Central memory CD8-positive, alpha-beta T cell (primary cell): Measurements from ENCODE around the gene AMH.

Source experiments
- ATAC-seq: fragments of 150-1000 bp; cut with Tn5 transposase; replicated peaks from 2 replicates; pipeline ENCODE4 v1.10.0; 2022; ENCODE audit warnings: mild to moderate bottlenecking, moderate FRiP score, moderate number of reproducible peaks; ENCODE audit not compliant: poor library complexity, severe bottlenecking; ENCODE audit errors: extremely low read depth
- DNase-seq, 2 donors: peaks; one replicate each; pipeline ENCODE4 v3.0.0; 2021; ENCODE audit warnings: low spot score in 2 of 2
- H3K27ac Mint-ChIP-seq: one replicate; pipeline ENCODE4 v1.8.0; 2022; ENCODE audit warnings: low read depth, mild to moderate bottlenecking, moderate library complexity, mixed read lengths
- H3K27me3 Mint-ChIP-seq: one replicate; pipeline ENCODE4 v1.8.0; 2022; ENCODE audit warnings: mixed read lengths
- H3K36me3 Mint-ChIP-seq: one replicate; pipeline ENCODE4 v1.8.0; 2022; ENCODE audit warnings: mild to moderate bottlenecking, moderate library complexity, mixed read lengths; ENCODE audit not compliant: insufficient read depth
- H3K4me1 Mint-ChIP-seq: one replicate; pipeline ENCODE4 v1.8.0; 2022; ENCODE audit warnings: mixed read lengths
- H3K4me3 Mint-ChIP-seq: one replicate; pipeline ENCODE4 v1.8.0; 2022; ENCODE audit warnings: mild to moderate bottlenecking, moderate library complexity, mixed read lengths
- H3K9me3 Mint-ChIP-seq: one replicate; pipeline ENCODE4 v1.8.0; 2022; ENCODE audit warnings: mixed read lengths

The AMH gene

DNA sequence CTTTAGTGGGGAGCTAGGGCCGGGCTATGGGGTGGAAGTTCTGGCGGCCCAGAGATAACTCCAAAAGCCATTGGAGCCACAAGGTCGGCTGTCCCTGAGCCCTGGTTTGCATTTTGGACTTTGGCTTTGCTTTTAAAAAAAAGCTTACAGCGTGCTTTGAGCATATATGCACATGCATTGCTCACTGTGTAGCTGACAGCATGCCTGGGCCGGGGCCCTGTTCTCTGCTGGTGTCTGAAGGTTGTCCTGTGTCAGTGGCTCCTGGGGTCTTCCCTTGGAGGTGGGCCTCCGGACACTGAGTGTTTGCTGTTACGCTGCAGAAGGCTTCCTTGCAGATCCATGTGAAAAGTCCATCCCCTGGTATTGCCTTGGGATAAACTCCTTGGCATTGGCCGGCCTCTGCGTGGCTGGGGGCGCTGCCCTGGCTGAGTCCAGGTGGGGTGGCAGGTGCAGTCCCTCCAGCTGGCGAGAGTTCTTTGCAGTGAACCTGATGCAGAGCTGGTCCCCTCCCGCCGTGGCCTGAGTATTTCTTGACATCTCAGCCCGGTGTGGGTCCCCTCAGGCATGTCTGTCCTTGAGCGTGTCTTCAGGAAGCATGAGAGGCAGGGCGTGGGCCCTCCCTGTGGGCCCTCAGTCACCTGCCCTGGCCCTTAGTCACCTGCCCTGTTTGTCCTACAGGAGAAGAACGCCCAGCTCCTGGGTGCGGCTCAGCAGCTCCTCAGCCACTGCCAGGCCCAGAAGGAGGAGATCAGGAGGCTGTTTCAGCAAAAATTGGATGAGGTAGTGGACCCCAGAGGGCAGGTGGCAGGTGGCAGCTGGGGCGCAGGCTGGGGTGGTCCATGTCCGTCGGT is 36.0 kb upstream of the AMH start:
- no peak overlapping the region for H3K27ac Mint-ChIP-seq
- no peak overlapping the region for H3K4me3 Mint-ChIP-seq
- DNase-seq = no peak
- no peaks in the 10 kb centered on the region for H3K9me3 Mint-ChIP-seq
- ATAC-seq = no peak
- H3K4me1 Mint-ChIP-seq = no peaks in the 10 kb centered on the region
- no peaks in the 10 kb centered on the region for H3K27me3 Mint-ChIP-seq
- peaks cover 4% of the 10 kb centered on the region for H3K36me3 Mint-ChIP-seq

GRCh38 chr19:2213799-2214198 is 35.3 kb upstream of the AMH start:
- Mint-ChIP-seq H3K27ac (no peak overlapping the region), H3K4me3 (no peak overlapping the region), H3K9me3 (no peaks in the 10 kb centered on the region), H3K4me1 (no peaks in the 10 kb centered on the region), H3K36me3 (peaks cover 7% of the 10 kb centered on the region), H3K27me3 (no peaks in the 10 kb centered on the region)
- no peak for DNase-seq
- ATAC-seq = no peak

GRCh38 chr19:2214251-2214650 is 34.9 kb upstream of the AMH start:
- Mint-ChIP-seq H3K27me3 (no peaks in the 10 kb centered on the region), H3K27ac (no peak overlapping the region), H3K4me1 (no peaks in the 10 kb centered on the region), H3K36me3 (peaks cover 7% of the 10 kb centered on the region), H3K9me3 (no peaks in the 10 kb centered on the region), H3K4me3 (no peak overlapping the region)
- ATAC-seq (no peak), DNase-seq (no peak)

DNA sequence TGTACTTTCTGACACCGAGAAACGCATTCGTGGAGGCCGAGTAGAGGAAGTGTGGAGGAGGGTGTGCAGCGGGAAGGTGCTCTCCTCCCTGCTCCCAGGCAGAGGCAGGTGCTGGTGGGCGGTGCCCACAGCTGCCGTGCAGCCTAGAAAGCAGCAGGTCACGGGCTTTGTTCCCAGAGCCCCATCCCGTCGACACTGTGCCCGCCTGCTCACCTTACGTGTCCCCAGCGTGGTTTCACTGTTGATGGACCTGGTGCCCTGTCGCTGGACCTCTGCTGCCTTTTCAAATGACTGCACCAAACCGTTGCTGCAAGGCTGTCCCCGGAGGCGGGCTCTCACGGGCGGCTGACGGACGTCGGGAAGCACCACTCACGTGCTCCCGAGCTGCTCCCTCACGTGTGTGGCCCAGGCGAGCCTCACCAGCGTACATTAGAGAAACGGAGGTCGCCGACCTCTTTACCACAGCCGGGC is 33.8 kb upstream of the AMH start:
- no peak for ATAC-seq
- H3K27ac Mint-ChIP-seq = no peak overlapping the region
- H3K4me1 Mint-ChIP-seq = no peaks in the 10 kb centered on the region
- H3K9me3 Mint-ChIP-seq = no peaks in the 10 kb centered on the region
- H3K27me3 Mint-ChIP-seq = no peaks in the 10 kb centered on the region
- no peak for DNase-seq
- H3K36me3 Mint-ChIP-seq = peaks cover 7% of the 10 kb centered on the region
- no peak overlapping the region for H3K4me3 Mint-ChIP-seq

DNA sequence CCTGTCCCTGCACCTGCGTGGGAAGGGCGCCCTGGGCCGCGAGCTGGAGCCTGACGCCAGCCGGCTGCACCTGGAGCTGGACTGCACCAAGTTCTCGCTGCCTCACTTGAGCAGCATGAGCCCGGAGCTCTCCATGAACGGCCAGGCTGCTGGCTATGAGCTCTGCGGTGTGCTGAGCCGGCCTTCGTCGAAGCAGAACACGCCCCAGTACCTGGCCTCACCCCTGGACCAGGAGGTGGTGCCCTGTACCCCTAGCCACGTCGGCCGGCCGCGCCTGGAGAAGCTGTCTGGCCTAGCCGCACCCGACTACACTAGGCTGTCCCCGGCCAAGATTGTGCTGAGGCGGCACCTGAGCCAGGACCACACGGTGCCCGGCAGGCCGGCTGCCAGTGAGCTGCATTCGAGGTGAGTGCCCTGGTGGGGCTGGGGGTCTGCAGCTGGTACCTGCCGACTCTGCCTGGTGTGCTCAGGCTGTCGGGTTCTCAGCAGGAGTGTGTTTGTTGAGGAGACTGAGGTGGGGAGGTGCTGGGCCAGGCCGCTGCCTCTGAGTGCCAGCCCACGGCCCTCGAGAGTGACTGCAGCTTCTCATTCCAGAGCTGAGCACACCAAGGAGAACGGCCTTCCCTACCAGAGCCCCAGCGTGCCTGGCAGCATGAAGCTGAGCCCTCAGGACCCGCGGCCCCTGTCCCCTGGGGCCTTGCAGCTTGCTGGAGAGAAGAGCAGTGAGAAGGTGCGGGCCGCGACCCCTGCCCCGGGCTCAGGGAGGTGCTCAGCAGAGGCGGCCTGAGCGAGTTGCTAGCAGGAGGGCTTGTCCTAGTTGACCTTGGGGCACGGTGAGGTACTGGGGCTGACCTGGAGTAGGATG is 32.5 kb upstream of the AMH start:
- ATAC-seq = no peak
- peaks cover 11% of the 10 kb centered on the region for H3K36me3 Mint-ChIP-seq
- peak overlapping the region; percentile 80 for H3K27ac Mint-ChIP-seq

DNA sequence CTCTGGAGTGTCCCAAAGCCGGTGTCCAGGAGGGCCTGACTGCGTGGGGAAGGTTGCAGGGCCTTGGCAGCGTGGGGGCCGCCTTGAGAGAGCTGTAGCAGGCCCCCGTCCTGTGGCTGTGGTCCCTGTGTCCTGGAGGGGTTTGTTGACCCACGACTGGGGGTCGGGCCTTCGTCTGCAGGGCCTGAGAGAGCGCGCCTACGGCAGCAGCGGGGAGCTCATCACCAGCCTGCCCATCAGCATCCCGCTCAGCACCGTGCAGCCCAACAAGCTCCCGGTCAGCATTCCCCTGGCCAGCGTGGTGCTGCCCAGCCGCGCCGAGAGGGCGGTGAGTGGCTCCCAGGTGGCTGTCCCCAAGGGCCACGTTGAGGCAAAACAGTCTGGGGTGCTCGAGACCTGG is 31.5 kb upstream of the AMH start:
- H3K9me3 Mint-ChIP-seq = no peaks in the 10 kb centered on the region
- H3K4me1 Mint-ChIP-seq = no peaks in the 10 kb centered on the region
- no peak overlapping the region for H3K4me3 Mint-ChIP-seq
- peak overlapping the region; percentile 80 for H3K27ac Mint-ChIP-seq
- no peaks in the 10 kb centered on the region for H3K27me3 Mint-ChIP-seq
- H3K36me3 Mint-ChIP-seq = peaks cover 8% of the 10 kb centered on the region
- DNase-seq = no peak
- ATAC-seq = no peak

More for the DNA sequence above, 32.5 kb upstream of the AMH start:
- no peak for DNase-seq
- Mint-ChIP-seq H3K4me3 (no peak overlapping the region), H3K4me1 (no peaks in the 10 kb centered on the region), H3K9me3 (no peaks in the 10 kb centered on the region), H3K27me3 (no peaks in the 10 kb centered on the region)

- peaks cover 10% of the 10 kb centered on the region for H3K4me1 Mint-ChIP-seq
- H3K27me3 Mint-ChIP-seq = no peaks in the 10 kb centered on the region
- H3K36me3 Mint-ChIP-seq = peaks cover 15% of the 10 kb centered on the region
- no peak for ATAC-seq
- no peak overlapping the region for H3K4me3 Mint-ChIP-seq
- no peak for DNase-seq
- H3K9me3 Mint-ChIP-seq = no peaks in the 10 kb centered on the region
- H3K27ac Mint-ChIP-seq = no peak overlapping the region
Measured at GRCh38 chr19:2219726-2220125, 29.4 kb upstream of the AMH start.

GRCh38 chr19:2221250-2221831 is 27.8 kb upstream of the AMH start:
- no peak overlapping the region for H3K4me3 Mint-ChIP-seq
- H3K27me3 Mint-ChIP-seq = no peaks in the 10 kb centered on the region
- peak overlapping the region; percentile 49 for H3K27ac Mint-ChIP-seq
- peaks cover 20% of the 10 kb centered on the region for H3K36me3 Mint-ChIP-seq
- DNase-seq = no peak
- ATAC-seq = no peak
- H3K9me3 Mint-ChIP-seq = no peaks in the 10 kb centered on the region
- H3K4me1 Mint-ChIP-seq = peaks cover 10% of the 10 kb centered on the region

- no peak for ATAC-seq
- Mint-ChIP-seq H3K36me3 (peaks cover 20% of the 10 kb centered on the region), H3K27me3 (no peaks in the 10 kb centered on the region), H3K4me1 (peaks cover 10% of the 10 kb centered on the region), H3K9me3 (no peaks in the 10 kb centered on the region), H3K4me3 (no peak overlapping the region), H3K27ac (peak overlapping the region; percentile 92)
- DNase-seq = no peak
Measured at GRCh38 chr19:2221918-2222317, 27.2 kb upstream of the AMH start.

GRCh38 chr19:2223391-2223790 is 25.7 kb upstream of the AMH start:
- H3K27me3 Mint-ChIP-seq = no peaks in the 10 kb centered on the region
- peaks cover 10% of the 10 kb centered on the region for H3K4me1 Mint-ChIP-seq
- DNase-seq (no peak), ATAC-seq (peak; percentile 8)
- H3K9me3 Mint-ChIP-seq = no peaks in the 10 kb centered on the region
- H3K27ac Mint-ChIP-seq = peak overlapping the region; percentile 99
- peaks cover 21% of the 10 kb centered on the region for H3K36me3 Mint-ChIP-seq
- no peak overlapping the region for H3K4me3 Mint-ChIP-seq

GRCh38 chr19:2223959-2224358 is 25.2 kb upstream of the AMH start:
- Mint-ChIP-seq H3K4me3 (peak overlapping the region; percentile 53), H3K9me3 (no peaks in the 10 kb centered on the region), H3K27me3 (no peaks in the 10 kb centered on the region), H3K27ac (peak overlapping the region; percentile 99), H3K36me3 (peaks cover 19% of the 10 kb centered on the region), H3K4me1 (peaks cover 10% of the 10 kb centered on the region)
- ATAC-seq (peak; percentile 99), DNase-seq (peak; percentile 24 to 76)

GRCh38 chr19:2224754-2225349 is 24.3 kb upstream of the AMH start:
- DNase-seq (no peak), ATAC-seq (no peak)
- peak overlapping the region; percentile 99 for H3K27ac Mint-ChIP-seq
- H3K27me3 Mint-ChIP-seq = no peaks in the 10 kb centered on the region
- no peaks in the 10 kb centered on the region for H3K9me3 Mint-ChIP-seq
- H3K4me3 Mint-ChIP-seq = no peak overlapping the region
- H3K36me3 Mint-ChIP-seq = peaks cover 20% of the 10 kb centered on the region
- peaks cover 10% of the 10 kb centered on the region for H3K4me1 Mint-ChIP-seq
